GM12878 (cell line): Measurements from ENCODE around the gene ATP6V0A1. TPM values are rescaled to one million over a fixed set of nuclear protein-coding genes. Genes with fewer than 3 reads are reported as not detected.

ENCODE experiments used
- CHD2 ChIP-seq: IDR thresholded peaks from 2 replicates; pipeline ENCODE4 v1.6.1; 2011; ENCODE audit warnings: low read depth, low read length, improper control_type of control experiment, borderline replicate concordance
- EGR1 ChIP-seq, 2 experiments: IDR thresholded peaks; 1 replicate in 1 of 2; 2 replicates in 1 of 2; pipeline ENCODE4 v1.6.1; 2011 to 2012; ENCODE audit warnings: low read depth in 2 of 2, low read length in 2 of 2, borderline replicate concordance in 1 of 2, mild to moderate bottlenecking in 1 of 2, moderate library complexity in 1 of 2
- NFXL1 ChIP-seq: fragments of 450-650 bp; IDR thresholded peaks from 2 replicates; pipeline ENCODE4 v1.6.1; 2017; ENCODE audit warnings: antibody characterized with exemption, mild to moderate bottlenecking, borderline replicate concordance
- PRDM15 ChIP-seq: fragments of 450-650 bp; formaldehyde crosslinking; IDR thresholded peaks from 2 replicates; pipeline ENCODE4 v1.4.0; 2020; ENCODE audit warnings: mild to moderate bottlenecking, moderate library complexity
- SUPT20H ChIP-seq: IDR thresholded peaks from 2 replicates; pipeline ENCODE4 v1.6.1; 2011; ENCODE audit warnings: low read depth, mild to moderate bottlenecking, low read length, moderate library complexity, borderline replicate concordance; ENCODE audit not compliant: control insufficient read depth
- WRNIP1 ChIP-seq: IDR thresholded peaks from 2 replicates; pipeline ENCODE4 v1.6.1; 2011; ENCODE audit warnings: low read depth, low read length, improper control_type of control experiment, borderline replicate concordance
- polyA plus RNA-seq, 11 experiments: library from polyadenylated mRNA; depleted of rRNA in 4 of 11; unstranded in 6 of 11; stranded (reverse) in 5 of 11; fragments of >200 nt; fragmentation: Nextera tagmentation in 4 of 11; fragmentation: Illumina TruSeq in 1 of 11; extraction: Ambion mirVana in 4 of 11; extraction: Trizol in 1 of 11; gene quantifications; 1 replicate in 1 of 11; 2 replicates in 10 of 11; pipeline versions ENCODE4 v1.2.1 to v1.2.3, GENCODE V29; 2011 to 2016; ENCODE audit warnings: inconsistent platforms in 2 of 11, missing spikeins in 2 of 11, low read depth in 1 of 11
- total RNA-seq, 4 experiments: library from RNA; depleted of rRNA in 3 of 4; stranded (reverse); fragments of >200 nt in 3 of 4; fragmentation: Illumina TruSeq in 1 of 4; extraction: Trizol in 1 of 4; gene quantifications; 2 replicates each; pipeline versions ENCODE4 v1.2.1 to v1.2.3, GENCODE V29; 2013 to 2021

Gene ATP6V0A1
- total and polyA plus RNA-seq, 10 of the 15 experiments (the other 5 are each of a cell fraction or from before 2014, with no cell fraction given), result 3.0 to 76.6 (median 30.9) TPM

- TF ChIP-seq WRNIP1 (no peak), CHD2 (no peak), EGR1 (IDR thresholded peaks at IDR 0.05; ENCODE audit: borderline replicate concordance in 1 of 2, low read depth in 2 of 2, low read length in 2 of 2) (no peak), NFXL1 (no peak), SUPT20H (no peak), PRDM15 (CRISPR knock-in tag) (no peak)
Observed at GRCh38 chr17:42531455-42532354, 73.0 kb downstream of the ATP6V0A1 start (continued).
